B cell (primary cell): Measurements from ENCODE around the gene GRP. TPM values are rescaled to one million over a fixed set of nuclear protein-coding genes. Genes with fewer than 3 reads are reported as not detected.

ENCODE experiments used
- ATAC-seq: fragments of 200-7000 bp; cut with Tn5 transposase; one replicate; pipeline ENCODE4 v1.10.0; 2021; ENCODE audit warnings: low read depth, mild to moderate bottlenecking, moderate number of reproducible peaks, moderate library complexity
- CTCF ChIA-PET: fragments of 350-600 bp; sonication (Branson Sonifier 250); formaldehyde crosslinking; loops from one replicate; lab custom pipeline; 2021; ENCODE audit warnings: antibody characterized with exemption, inconsistent platforms; lab: Charles Lee
- POLR2A ChIA-PET: fragments of 350-600 bp; sonication (Branson Sonifier 250); formaldehyde crosslinking; loops from one replicate; lab custom pipeline; 2021; ENCODE audit warnings: antibody characterized with exemption; lab: Charles Lee
- DNase-seq: peaks from one replicate; pipeline ENCODE4 v3.0.0; 2013
- H2AFZ ChIP-seq: 2 replicates; pipeline ENCODE4 v1.6.1; 2012; ENCODE audit warnings: mild to moderate bottlenecking, low read depth, low read length; ENCODE audit not compliant: insufficient read depth, poor library complexity, severe bottlenecking
- H3K27ac ChIP-seq, 2 donors: 1 replicate in 1 of 2; 2 replicates in 1 of 2; pipeline ENCODE4 v1.5.1; 2012 to 2013; ENCODE audit warnings: low read length in 2 of 2, mild to moderate bottlenecking in 2 of 2, moderate library complexity in 1 of 2
- H3K27me3 ChIP-seq, 4 experiments: fragments of 200-600 bp in 1 of 4; sonication (generic) in 1 of 4; replicated peaks in 1 of 4; 1 replicate in 2 of 4; 2 replicates in 2 of 4; pipeline versions ENCODE4 v1.6.1 to v1.7.0; 2013 to 2016; ENCODE audit warnings: low read length in 3 of 4, mild to moderate bottlenecking in 2 of 4, mixed read lengths in 1 of 4, moderate library complexity in 1 of 4; ENCODE audit not compliant: insufficient read depth in 4 of 4, control insufficient read depth in 3 of 4; ENCODE audit errors: control extremely low read depth in 1 of 4
- H3K36me3 ChIP-seq, 2 experiments: replicated peaks in 1 of 2; 1 replicate in 1 of 2; 2 replicates in 1 of 2; pipeline versions ENCODE4 v1.6.1 to v1.7.1; 2013; ENCODE audit warnings: low read length in 1 of 2; ENCODE audit not compliant: insufficient read depth in 2 of 2, control insufficient read depth in 1 of 2; ENCODE audit errors: control extremely low read depth in 1 of 2, extremely low read depth in 1 of 2
- H3K4me1 ChIP-seq, 2 donors: fragments of 200-600 bp in 1 of 2; sonication (generic) in 1 of 2; 1 replicate in 1 of 2; 2 replicates in 1 of 2; pipeline versions ENCODE4 v1.5.1 to v1.6.1; 2013 to 2017; ENCODE audit warnings: low read length in 2 of 2; ENCODE audit not compliant: control insufficient read depth in 2 of 2, insufficient read depth in 2 of 2
- H3K4me2 ChIP-seq: replicated peaks from 2 replicates; pipeline ENCODE3; 2012; ENCODE audit warnings: mild to moderate bottlenecking, low read depth, low read length; ENCODE audit not compliant: poor library complexity, severe bottlenecking
- H3K4me3 ChIP-seq, 5 experiments: fragments of 200-600 bp in 1 of 5; sonication (generic) in 1 of 5; 1 replicate in 3 of 5; 2 replicates in 2 of 5; pipeline versions ENCODE4 v1.5.1 to v1.7.0; 2011 to 2016; ENCODE audit warnings: low read length in 4 of 5, mild to moderate bottlenecking in 4 of 5, low read depth in 2 of 5, control low read depth in 1 of 5, moderate library complexity in 1 of 5; ENCODE audit not compliant: insufficient read depth in 1 of 5; ENCODE audit errors: control extremely low read depth in 1 of 5, extremely low read depth in 1 of 5
- H3K79me2 ChIP-seq: fragments of 200-600 bp; sonication (generic); one replicate; pipeline ENCODE4 v1.6.0; 2016; ENCODE audit warnings: low read length; ENCODE audit not compliant: control insufficient read depth, insufficient read depth
- H3K9ac ChIP-seq: fragments of 200-600 bp; sonication (generic); 2 replicates; pipeline ENCODE4 v1.6.1; 2017; ENCODE audit warnings: mild to moderate bottlenecking, low read length, moderate library complexity
- H3K9me3 ChIP-seq, 3 donors: one replicate each; pipeline versions ENCODE4 v1.6.1 to v1.7.1; 2013; ENCODE audit warnings: low read length in 2 of 3; ENCODE audit not compliant: control insufficient read depth in 2 of 3, insufficient read depth in 1 of 3; ENCODE audit errors: control extremely low read depth in 1 of 3
- H4K20me1 ChIP-seq: 2 replicates; pipeline ENCODE4 v1.6.0; 2012; ENCODE audit warnings: mild to moderate bottlenecking, low read length; ENCODE audit not compliant: insufficient read depth, control insufficient read depth, poor library complexity, severe bottlenecking
- H3K27ac Mint-ChIP-seq: one replicate; pipeline ENCODE4 v1.8.0; 2021; ENCODE audit warnings: mixed read lengths
- H3K27me3 Mint-ChIP-seq: one replicate; pipeline ENCODE4 v1.8.0; 2021; ENCODE audit warnings: mixed read lengths
- H3K4me1 Mint-ChIP-seq: one replicate; pipeline ENCODE4 v1.8.0; 2021; ENCODE audit warnings: mixed read lengths
- H3K4me3 Mint-ChIP-seq: one replicate; pipeline ENCODE4 v1.8.0; 2021; ENCODE audit warnings: mixed read lengths
- H3K9me3 Mint-ChIP-seq: one replicate; pipeline ENCODE4 v1.8.0; 2022; ENCODE audit warnings: mixed read lengths; ENCODE audit not compliant: insufficient read depth
- EZH2 ChIP-seq: IDR thresholded peaks from 2 replicates; pipeline ENCODE4 v1.6.1; 2012; ENCODE audit warnings: borderline replicate concordance, low read depth, mild to moderate bottlenecking, moderate library complexity, low read length; ENCODE audit not compliant: insufficient read depth, poor library complexity, severe bottlenecking
- WGBS: methylation state at CpG from one replicate; pipeline ENCODE4 v1.1.5; 2013; ENCODE audit warnings: missing lambda C conversion rate; ENCODE audit not compliant: insufficient coverage; 5-methylcytosine and 5-hydroxymethylcytosine counted together
- intact Hi-C: fragments of 100-400 bp; cut with micrococcal nuclease; formaldehyde crosslinking; loops from one replicate; pipeline ENCODE4 v1.10.0; 2022
- polyA plus RNA-seq: library from polyadenylated mRNA; depleted of rRNA; stranded (reverse); fragments of >200 nt; gene quantifications from 2 replicates; pipeline ENCODE4 v1.2.3, GENCODE V29; 2012
- total RNA-seq, 2 donors: library from RNA; stranded (reverse); fragments of 120-200 nt in 1 of 2; gene quantifications; 1 replicate in 1 of 2; 2 replicates in 1 of 2; pipeline versions ENCODE4 v1.2.3 to v1.2.4, GENCODE V29; 2013 to 2022
- TF ChIP-seq, protein P1 (sequence below): fragments of 200-600 bp; IDR thresholded peaks from one replicate; pipeline ENCODE4 v1.8.0; 2022; ENCODE audit warnings: antibody characterized with exemption, mild to moderate bottlenecking

The GRP gene
- total and polyA plus RNA-seq, 2 donors (not counting 1 experiment from before 2014, with no cell fraction given), result not detected

DNA sequence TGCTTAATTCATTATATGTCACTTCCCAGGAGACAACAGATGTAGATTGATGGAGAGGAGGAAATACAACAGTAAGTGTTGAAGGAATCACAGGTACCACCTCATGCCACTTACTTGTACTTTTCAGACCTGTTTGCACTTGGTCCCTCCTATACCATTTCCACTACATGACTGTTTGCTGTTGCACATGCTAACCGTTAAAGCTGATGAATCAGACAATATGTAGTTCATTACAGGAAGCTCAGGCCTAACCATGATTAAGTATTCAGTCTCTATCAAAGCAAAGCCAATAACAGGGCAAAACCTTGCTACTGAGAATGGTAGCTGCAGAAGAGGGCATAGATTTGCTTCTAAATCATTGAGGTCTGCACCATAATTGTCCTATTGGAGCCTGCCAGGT is 30.2 kb upstream of the GRP start:
- H3K27me3 ChIP-seq, result peaks cover 0 to 4% (median 0%) of the 10 kb centered on the region in 4 experiments
- Mint-ChIP-seq H3K9me3 (no peaks in the 10 kb centered on the region), H3K27ac (no peak overlapping the region), H3K27me3 (peaks cover under 1% of the 10 kb centered on the region), H3K4me1 (no peaks in the 10 kb centered on the region), H3K4me3 (no peak overlapping the region)
- H4K20me1 ChIP-seq, result no peaks in the 10 kb centered on the region
- no peak overlapping the region for H3K4me3 ChIP-seq
- H3K36me3 ChIP-seq, result no peaks in the 10 kb centered on the region
- H3K27ac ChIP-seq, result no peak overlapping the region
- ChIA-PET POLR2A (no interaction called here), CTCF (no interaction called here)
- no peak overlapping the region for H3K4me2 ChIP-seq
- ATAC-seq (no peak), DNase-seq (no peak)
- H2AFZ ChIP-seq, result no peak overlapping the region
- TF ChIP-seq EZH2, result no peak
- TF ChIP-seq, protein P1, sequence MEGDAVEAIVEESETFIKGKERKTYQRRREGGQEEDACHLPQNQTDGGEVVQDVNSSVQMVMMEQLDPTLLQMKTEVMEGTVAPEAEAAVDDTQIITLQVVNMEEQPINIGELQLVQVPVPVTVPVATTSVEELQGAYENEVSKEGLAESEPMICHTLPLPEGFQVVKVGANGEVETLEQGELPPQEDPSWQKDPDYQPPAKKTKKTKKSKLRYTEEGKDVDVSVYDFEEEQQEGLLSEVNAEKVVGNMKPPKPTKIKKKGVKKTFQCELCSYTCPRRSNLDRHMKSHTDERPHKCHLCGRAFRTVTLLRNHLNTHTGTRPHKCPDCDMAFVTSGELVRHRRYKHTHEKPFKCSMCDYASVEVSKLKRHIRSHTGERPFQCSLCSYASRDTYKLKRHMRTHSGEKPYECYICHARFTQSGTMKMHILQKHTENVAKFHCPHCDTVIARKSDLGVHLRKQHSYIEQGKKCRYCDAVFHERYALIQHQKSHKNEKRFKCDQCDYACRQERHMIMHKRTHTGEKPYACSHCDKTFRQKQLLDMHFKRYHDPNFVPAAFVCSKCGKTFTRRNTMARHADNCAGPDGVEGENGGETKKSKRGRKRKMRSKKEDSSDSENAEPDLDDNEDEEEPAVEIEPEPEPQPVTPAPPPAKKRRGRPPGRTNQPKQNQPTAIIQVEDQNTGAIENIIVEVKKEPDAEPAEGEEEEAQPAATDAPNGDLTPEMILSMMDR, result no peak
- no peaks in the 10 kb centered on the region for H3K4me1 ChIP-seq
- intact Hi-C loops, result no loop called here
- no peaks in the 10 kb centered on the region for H3K79me2 ChIP-seq
- H3K9ac ChIP-seq, result no peak overlapping the region
- no CpG with 5 or more reads among the region's 1 CpG for WGBS
- H3K9me3 ChIP-seq, result no peaks in the 10 kb centered on the region

DNA sequence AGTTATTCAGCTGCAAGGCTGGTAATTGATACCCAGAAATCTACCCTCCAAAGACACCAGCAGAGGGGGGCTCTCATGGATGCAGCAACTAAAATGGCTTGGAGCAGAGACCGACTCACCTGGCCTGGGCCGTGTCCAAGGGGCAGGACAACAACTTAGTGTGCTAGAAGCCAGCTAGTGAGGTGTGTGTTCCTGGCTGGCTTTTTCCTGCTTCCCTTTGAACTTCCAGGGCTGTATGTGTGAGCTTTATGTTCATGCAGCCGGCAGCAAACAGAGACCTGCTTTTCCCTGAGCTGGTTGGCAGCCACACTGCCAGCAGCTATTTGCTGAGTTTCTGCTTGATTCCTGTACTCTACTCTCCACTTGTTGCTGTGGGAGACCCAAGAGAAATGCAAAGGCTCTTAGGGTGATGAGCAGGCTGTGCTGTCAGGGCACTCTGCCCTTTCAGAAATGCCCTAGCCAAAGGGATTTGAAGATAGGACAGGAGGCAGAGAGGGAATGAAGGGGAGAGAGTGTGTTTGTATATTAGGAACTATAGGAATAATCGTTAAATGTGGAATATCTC is 23.7 kb upstream of the GRP start:
- Histone ChIP-seq H2AFZ (no peak overlapping the region), H3K27me3 (peaks cover 0 to 15% (median 0%) of the 10 kb centered on the region in 4 experiments), H3K4me3 (no peak overlapping the region), H3K9me3 (peaks cover 0 to 4% (median 0%) of the 10 kb centered on the region in 3 donors), H4K20me1 (no peaks in the 10 kb centered on the region), H3K79me2 (no peaks in the 10 kb centered on the region), H3K27ac (no peak overlapping the region), H3K4me1 (no peaks in the 10 kb centered on the region), H3K4me2 (no peak overlapping the region), H3K9ac (no peak overlapping the region), H3K36me3 (no peaks in the 10 kb centered on the region)
- intact Hi-C loops, result no loop called here
- CTCF ChIA-PET, result no interaction called here
- ATAC-seq (no peak), DNase-seq (no peak)
- Mint-ChIP-seq H3K4me1 (no peaks in the 10 kb centered on the region), H3K27ac (no peak overlapping the region), H3K27me3 (peaks cover 38% of the 10 kb centered on the region), H3K4me3 (no peak overlapping the region), H3K9me3 (no peaks in the 10 kb centered on the region)
- POLR2A ChIA-PET, result interaction anchor here (0.7 kb wide), 1 partner anchor 1124 kb away, joined by 3 read pairs; no protein-coding TSS in a partner anchor
- TF ChIP-seq EZH2, result no peak
- TF ChIP-seq, protein P1, result no peak
- 92% methylated on average over 2 of the region's 4 CpGs for WGBS
